Left colon (tissue), 2 donors: ENCODE data around the gene KCTD16. TPM values are rescaled to one million over a fixed set of nuclear protein-coding genes. Genes with fewer than 3 reads are reported as not detected.
A peak's percentile ranks its signal among the peaks of the same experiment; 100 is the strongest.

ENCODE experiments used
- ATAC-seq: fragments of 200-7000 bp; cut with Tn5 transposase; one replicate; pipeline ENCODE4 v1.9.1; 2020; ENCODE audit warnings: mild to moderate bottlenecking, moderate library complexity
- DNase-seq, 2 donors: peaks; one replicate each; pipeline ENCODE4 v3.0.0-alpha.2; 2020
- intact Hi-C, 2 donors: fragments of 100-400 bp; cut with DNase I in 1 of 2; cut with micrococcal nuclease in 1 of 2; formaldehyde crosslinking; loops; one replicate each; pipeline versions ENCODE4 v1.11.2 to v1.14.0; 2022; cut with DNase I, micrococcal nuclease
- total RNA-seq, 2 donors: library from RNA; stranded (reverse); fragmentation: NEBNext Ultra II Directional; extraction: Animal tissue kit (Norgen Biotek cat#: 25700); gene quantifications; one replicate each; pipeline ENCODE4 v1.2.1, GENCODE V29; 2021
- donor health status: DM: no; HTN: no; CAD: no.
- donor health status: DM: yes; HTN: yes; CAD: no.

KCTD16 gene
- total RNA-seq, 2 donors from 2014 or later: 0.11 TPM; not detected in 1

DNA sequence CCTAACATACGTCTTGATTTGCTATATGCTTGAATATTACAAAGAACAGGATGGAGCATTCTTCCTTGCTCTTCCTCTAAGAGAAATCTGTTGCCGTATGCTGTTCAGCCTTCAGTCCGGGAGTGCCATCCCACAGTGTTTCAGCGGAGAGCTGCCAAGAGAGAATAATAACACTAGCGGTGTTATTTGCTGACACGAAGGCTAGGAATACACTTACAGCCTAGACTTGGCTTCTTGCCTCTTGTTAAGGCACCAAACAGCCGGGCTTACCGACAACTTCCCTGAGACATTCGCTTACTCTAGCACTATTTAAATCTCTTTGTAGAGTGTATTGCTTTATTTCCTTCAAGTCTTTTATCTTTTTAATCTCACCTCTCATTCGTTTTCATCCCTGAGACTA is 31.4 kb downstream of the KCTD16 start:
- no peak for DNase-seq
- peak; percentile 54 for ATAC-seq
- intact Hi-C loops: no loop called here

DNA sequence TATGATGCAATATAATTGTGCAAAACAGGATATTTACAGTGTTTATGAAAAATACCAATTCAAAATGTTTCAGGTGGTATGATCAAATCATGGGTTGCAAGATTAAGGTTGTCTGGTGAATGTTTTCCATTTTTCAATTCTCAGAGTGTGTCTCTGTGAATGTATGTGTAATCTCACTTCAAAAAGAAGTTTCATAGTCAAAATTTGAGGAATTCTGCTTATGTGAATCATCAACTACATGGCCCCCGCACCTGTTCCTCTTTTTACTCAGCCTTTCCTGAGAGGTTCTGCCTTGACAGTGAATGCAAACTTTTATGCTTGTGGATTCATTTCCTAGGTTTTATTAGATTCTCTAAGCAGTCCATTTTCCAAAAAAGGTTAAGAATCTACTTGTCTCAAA is 32.1 kb downstream of the KCTD16 start:
- intact Hi-C loops: no loop called here
- no peak for ATAC-seq
- DNase-seq: no peak

DNA sequence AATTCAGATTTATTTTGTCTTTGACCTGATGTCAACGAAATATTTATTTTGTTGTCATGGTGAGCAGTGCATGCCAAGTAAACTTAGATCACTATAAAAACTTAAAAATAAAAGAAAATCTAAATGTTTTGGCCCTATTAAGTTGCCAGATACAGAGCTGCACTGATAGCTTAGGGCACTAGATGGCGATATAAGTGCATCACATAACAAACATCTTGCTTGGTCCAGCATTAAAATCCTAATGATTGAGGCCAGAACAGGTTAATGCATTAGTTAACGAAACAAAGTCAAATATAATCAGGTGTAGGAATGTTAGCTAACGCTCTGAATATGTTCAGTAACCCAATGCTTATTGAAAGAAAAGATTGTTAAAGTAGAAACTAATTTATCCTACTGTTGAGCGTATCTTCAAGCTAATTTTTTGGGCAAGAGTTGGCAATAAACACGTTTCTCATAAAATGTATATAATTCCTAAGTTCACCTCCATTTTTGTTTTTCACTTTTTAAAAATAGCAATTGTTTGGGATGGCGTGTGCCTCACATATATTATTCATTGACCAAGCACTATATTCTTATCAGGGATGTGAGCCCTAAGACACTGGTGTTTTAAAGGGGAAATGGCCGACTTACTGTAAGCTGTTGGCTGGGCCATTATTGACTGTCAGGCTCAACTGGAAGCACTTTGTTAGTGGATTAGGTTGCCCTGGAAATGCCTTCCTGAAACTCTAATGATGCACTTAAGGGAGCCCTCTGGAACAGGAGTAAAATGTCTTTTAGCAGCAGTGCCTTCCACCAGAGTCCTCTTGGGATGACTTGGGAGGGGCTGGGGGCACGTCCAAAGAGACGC is 33.3 kb downstream of the KCTD16 start:
- peak; percentile 58 for ATAC-seq
- intact Hi-C loops: no loop called here

DNA sequence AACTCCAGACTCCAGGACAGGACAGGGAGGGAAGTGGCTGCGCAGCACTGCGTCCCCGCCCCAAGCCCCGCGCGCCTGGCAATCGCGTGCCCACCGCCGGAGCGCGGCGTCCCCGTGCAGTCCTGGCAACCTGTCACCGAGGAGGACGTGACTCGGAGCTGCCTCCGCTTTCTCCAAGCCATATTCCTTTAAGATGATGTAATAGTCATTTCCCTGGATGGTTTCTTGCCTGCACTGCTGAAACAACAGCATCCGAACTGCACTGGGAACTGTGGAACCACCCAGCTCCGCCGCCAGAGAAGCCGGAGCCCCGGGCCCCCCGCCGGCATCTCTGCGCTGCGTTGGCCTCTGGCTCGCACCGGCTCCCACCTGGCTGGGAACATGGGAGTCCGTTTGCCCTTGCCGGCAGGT is 34.5 kb downstream of the KCTD16 start:
- DNase-seq (no peak), ATAC-seq (no peak)
- intact Hi-C loops: no loop called here

More for the DNA sequence above, 33.3 kb downstream of the KCTD16 start:
- DNase-seq: peak in 1 of 2 donors; percentile 14

DNA sequence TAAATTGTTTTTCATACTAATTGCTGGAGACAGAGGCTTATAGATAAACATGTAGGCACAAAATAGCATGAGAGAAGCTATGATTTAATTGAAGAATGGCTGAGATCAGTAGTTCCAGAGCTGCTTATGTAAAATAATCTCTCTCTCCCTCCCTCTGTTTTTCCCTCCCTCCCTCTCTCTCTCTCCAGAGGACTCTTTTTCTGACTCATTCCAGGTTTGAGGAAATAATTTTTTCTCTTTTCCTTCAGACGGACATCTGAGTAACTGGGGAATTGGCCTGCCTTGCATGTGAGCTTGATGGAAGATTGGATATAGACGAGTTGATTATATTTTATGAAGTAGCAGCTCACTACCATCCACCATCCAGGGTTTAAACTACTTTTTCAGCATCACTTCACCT is 35.5 kb downstream of the KCTD16 start:
- DNase-seq: no peak
- no peak for ATAC-seq
- intact Hi-C loops: no loop called here

DNA sequence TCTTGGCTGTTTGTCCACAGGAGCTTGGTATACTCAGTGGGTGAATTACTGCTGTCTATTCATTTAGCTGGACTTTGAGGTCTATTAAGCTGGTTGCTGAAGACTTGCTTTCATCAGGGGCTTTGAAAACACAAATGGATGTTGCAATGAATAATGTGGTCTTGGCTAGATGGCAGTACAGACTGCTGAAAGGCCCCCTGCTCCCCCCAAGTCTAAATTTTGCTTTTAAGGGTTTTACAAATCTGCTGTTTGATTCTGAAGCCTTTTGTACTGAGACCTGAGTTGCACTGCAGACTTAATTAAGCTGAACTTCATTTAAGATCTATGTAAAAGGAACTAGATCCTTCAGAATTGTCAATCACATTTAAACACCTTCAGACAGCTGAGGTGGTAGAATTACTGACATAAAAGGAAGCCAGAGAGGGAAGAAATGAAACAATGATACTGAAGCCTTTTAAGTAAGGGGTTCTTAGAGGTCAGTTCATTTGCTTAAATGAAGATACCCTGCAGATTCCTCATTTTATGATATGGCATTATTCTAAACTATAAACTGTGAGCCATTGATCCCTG is 37.3 kb downstream of the KCTD16 start:
- DNase-seq: no peak
- no peak for ATAC-seq
- intact Hi-C loops: no loop called here

DNA sequence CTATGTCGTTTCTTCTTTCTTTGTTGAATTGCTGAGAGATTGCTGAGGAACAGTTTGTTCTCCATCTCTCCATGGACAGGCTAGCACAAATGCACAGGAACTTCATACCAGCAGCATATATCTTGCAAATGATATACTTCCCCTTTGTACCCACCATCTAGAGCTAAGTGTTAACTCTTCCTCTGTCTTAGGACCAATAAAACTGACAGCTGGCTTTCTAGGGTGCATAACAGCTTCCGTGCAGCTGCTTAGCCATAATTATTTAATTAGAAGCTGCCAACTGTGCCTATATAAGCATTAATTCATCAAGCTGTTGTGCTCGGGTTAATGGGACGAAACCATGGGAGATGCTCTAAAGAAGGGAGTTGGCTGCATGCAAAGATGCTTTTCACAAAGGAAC is 38.7 kb downstream of the KCTD16 start:
- DNase-seq: no peak
- ATAC-seq: no peak
- intact Hi-C loops: no loop called here

DNA sequence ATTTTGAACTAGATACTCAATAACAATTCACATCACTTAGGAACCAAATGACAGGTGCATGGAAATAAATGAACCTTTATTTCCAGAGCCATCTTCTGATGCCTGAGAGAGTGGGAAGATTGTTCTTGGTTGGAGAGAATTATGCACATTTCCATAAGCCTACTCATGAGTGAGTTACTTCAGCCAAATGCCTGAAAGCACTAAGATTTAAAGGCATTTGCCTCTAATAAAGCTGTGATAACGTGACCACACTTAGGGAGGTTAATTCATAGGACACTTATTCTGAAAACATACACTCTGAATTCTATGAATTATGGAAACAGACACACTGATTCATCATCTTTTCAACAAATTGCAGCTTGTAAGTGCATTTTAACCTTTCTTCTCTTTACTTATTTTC is 40.0 kb downstream of the KCTD16 start:
- intact Hi-C loops: no loop called here
- no peak for ATAC-seq
- DNase-seq: no peak

DNA sequence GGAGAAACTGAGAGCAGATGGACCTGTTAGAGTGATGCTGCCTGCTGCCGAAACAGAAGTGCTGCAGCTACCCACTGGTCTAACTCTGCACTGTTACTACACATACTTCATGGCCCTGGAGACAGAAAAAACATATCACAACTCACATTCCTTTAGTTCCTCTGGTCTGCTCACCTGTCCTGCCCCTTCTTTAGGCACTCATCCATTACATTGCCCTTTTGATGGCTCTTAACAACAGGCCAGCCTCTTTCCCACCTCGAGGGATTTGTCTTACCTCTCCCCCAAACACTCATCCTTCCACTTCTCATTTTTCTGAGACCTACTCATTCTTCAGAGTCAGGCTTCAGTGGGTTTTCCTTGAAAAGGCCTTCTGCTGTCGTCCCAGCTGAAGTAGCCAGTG is 49.2 kb downstream of the KCTD16 start:
- intact Hi-C loops: no loop called here
- DNase-seq (no peak), ATAC-seq (no peak)

DNA sequence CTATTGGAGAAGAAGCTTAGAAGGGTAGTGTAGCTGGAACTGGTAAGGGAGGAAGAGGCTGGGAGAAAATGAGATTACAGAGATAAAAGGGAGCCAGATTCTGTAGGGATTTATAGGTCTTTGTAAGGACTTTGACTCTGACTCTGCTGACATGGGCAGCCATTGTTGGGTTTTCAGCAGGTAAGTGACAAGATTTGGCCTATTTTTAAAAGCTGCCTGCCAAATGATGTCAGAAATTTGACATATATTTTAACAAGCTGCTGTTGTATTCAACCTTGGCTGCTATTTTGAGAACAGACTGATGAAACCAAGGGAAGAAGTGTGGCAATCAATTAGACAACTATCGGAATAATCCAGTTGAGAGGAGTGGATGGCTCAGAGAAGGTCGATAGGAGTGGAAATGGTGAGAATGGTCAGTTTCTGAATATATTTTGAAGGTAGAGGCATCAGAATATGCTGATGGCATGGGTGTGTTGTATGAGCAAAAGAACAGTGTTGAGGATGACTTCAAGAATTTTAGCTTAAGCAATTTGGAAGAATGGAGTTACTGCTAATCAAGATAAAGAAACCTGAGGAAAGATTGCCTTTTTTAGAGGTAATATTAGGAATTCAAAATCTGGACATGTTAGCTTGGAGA is 56.8 kb downstream of the KCTD16 start:
- intact Hi-C loops: no loop called here
- no peak for ATAC-seq
- DNase-seq: no peak

DNA sequence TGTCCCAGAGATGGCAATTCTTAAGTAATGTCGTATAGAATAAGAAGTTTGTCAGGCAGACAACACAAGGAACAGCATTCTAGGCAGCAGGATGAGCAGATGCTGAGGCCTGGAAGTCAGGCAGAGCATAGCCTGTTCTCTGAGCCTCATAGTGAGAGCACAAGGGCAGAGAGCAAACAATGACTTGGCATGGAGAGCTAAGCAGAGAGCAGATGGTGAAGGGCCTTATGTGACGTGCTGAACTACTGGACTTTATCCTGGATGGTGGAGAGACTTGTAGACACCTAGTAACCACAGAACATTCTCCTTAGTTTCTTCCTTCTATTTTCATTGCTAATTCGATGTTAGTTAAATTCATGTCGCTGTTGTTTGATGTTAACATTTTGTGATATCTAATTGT is 60.1 kb downstream of the KCTD16 start:
- DNase-seq: no peak
- intact Hi-C loops: no loop called here

DNA sequence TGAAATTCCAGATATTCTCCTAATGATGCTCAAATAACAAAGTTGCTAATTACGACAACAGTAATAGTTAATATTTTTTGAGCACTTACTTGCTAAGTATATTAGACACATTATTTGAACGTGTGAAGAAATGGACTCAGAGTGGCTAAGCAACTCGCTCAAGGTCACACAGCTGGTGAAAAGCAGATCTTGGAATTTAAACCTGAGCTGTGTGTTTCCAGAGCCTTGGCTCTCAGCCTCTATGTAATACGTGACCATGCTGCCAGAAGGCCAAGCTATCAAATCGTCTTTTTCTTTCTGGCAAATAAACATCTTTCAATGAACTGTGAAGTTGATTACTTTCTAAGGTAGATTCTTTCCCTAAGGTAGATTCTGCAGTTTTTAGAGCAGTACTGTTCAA is 61.6 kb downstream of the KCTD16 start:
- DNase-seq (no peak), ATAC-seq (no peak)
- intact Hi-C loops: no loop called here

More for the DNA sequence above, 60.1 kb downstream of the KCTD16 start:
- ATAC-seq: peak; percentile 93

DNA sequence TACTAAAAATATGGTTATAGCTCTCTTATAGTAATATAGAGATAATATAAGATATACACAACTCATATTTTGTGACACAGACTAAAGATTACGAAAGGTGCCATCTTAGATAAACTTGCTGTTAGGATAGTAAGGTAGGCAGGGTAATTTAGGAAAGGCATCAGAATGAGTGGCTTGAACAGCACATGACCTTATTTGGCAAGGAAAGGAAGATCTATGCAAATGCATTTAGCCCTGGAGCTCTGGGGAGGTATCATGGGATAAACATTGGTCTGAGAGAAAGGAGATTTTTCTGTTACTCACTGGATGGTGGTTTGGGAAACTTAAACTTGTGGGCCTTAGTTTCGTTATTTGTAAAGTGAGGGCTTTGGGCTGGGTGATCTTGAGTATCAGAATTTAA is 65.8 kb downstream of the KCTD16 start:
- DNase-seq: no peak
- intact Hi-C loops: no loop called here
- ATAC-seq: no peak

DNA sequence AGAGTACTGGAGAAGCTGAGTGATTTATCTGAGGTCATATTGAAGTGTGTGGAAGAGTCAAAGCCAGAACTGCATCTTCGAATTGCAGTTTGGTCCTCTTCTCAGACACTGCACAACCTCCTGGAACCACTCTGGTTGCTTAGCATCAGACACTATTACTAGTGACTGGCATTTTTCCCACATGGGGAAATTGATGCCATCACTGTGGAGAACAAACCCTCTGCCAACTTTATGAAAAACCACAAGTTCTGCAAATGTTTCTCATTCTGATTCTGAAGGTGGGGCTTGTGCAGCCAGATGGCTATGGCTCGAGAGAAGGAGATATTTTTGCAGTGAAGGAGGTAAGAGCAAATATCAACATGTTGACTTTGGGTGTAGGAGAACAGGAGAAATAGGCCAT is 67.2 kb downstream of the KCTD16 start:
- no peak for ATAC-seq
- no peak for DNase-seq
- intact Hi-C loops: no loop called here

DNA sequence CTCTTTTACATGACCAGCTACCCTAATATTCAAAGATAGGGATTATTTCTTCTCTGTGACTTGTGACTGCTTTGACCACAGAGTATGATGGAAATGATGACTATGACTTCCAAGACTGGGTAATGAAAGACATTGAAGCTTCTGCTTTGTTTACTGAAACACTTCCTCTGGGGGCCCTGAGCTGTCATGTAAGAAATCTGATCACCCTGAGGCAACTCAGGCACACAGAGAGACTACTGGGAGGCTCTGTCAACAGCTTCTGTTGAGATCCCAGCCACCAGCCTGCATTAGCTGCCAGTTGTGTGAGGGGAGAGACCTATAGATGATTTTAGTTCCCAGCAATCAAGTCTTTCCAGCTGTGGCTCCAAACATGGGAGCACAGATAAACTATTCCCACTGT is 76.5 kb downstream of the KCTD16 start:
- no peak for ATAC-seq
- intact Hi-C loops: no loop called here

DNA sequence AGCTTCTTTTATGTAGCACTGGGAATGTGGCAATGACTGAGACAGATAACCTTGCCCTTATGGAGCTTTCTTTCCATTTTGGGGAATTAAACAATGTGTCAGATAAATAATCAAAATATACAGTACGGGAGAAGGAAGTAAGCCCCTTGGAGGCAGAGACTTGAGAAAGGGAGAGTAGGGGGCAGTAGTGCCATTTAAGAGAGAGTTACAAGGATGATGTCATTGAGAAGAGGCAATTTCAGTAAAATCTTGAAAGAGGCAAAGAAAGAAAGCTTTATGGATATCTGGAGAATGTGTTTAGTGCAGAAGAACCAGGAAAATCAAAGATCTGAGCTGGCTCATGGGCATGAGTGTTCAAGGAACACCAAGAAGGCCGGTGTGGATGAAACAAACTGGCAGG is 77.3 kb downstream of the KCTD16 start:
- intact Hi-C loops: no loop called here
- ATAC-seq (no peak), DNase-seq (no peak)

More for the DNA sequence above, 76.5 kb downstream of the KCTD16 start:
- DNase-seq: no peak

DNA sequence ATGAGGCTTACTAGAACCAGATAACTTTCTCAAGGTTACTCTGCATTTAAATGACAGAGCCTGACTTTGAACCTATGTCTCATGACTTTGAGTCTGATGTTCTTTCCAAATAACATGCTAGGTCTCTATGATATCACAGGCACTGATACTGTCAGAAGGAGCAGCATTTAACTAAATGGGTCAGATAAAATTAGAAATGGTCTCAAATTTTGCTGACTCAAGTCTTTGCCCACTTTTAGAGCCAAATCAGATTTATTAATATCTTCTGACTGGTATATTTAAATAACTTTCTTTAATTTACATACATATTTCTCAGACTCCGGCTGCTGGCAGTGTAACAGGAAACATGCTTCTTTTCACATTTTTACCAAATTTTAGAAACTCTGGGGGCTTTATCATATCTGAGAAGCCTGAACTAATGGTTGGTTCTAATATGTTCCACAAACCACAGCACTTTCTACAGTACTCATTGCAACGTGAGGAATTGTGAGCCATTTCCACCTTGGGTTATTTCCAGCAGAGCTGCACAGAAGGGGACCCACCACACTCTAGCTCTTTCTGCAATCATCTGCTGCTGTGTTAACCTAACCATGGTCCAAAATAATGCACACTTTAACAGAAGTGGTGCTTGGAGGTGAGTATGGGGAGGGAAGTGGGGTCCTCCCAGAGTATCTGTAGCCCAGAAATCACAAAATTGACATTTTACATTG is 79.2 kb downstream of the KCTD16 start:
- ATAC-seq (no peak), DNase-seq (no peak)
- intact Hi-C loops: no loop called here

DNA sequence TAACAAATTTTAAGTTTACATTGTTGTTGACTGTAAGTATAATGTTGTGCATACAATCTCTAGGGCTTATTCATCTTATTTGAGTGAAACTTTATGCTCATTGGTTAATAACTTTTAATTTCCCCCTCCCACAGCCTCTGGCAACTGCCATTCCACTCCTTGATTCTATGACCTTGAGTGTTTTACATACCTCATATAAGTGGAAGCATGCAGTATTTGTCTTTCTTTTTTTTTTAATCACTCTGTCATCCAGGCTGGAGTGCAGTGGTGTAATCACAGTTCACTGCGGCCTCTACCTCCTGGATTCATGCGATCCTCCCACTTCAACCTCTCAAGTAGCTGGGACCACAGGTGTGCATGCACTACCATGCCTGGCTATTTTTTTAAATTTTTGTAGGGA is 83.9 kb downstream of the KCTD16 start:
- intact Hi-C loops: no loop called here
- ATAC-seq (no peak), DNase-seq (no peak)

DNA sequence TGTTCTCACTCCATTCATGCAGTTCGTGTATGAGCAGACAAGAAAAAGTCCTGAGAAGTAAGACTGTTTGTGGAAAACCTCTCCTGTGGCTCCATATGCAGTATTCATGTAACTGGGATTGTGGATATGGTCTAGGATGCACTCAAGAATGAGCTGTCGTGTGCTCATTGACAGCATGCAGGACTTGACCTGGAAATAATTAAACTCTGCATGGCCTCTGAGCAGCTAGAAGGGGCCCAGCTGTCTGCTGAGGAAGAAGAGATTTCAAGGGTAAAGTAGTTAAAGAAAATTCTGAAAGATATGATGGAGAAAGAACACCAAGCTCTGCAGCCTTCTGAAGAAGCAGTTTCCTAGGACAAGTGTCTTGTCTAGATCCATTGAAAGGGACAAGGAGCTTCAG is 89.4 kb downstream of the KCTD16 start:
- intact Hi-C loops: no loop called here
- no peak for DNase-seq
- ATAC-seq: no peak
